ENCODE results near the gene TULP1.

TULP1 gene

DNA sequence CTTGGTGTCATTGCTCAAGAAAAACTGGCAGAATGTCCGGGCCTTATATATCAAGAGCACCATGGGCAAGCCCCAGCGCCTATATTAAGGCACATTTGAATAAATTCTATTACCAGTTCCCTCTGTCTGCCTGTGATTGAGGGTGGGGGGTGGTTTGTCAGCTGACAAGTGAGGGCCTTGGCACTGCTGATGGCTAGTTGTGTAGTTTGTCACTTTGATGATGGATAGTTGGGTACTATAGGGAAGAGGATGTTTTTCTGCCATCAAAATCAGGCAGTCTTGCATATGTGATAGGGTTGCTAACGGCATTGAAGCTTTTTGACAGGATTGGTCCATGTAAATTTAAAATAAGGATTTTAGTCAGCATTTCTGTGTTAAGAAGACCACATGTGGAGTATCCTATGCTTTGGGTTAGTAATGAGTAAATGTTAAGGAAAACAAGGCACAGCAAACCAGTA lies 42.0 kb downstream of the TULP1 start:
- intact Hi-C loops (cut with DNase I; ENCODE audit: low total_unique reads), result no loop called here
- TF ChIP-seq, protein P1, sequence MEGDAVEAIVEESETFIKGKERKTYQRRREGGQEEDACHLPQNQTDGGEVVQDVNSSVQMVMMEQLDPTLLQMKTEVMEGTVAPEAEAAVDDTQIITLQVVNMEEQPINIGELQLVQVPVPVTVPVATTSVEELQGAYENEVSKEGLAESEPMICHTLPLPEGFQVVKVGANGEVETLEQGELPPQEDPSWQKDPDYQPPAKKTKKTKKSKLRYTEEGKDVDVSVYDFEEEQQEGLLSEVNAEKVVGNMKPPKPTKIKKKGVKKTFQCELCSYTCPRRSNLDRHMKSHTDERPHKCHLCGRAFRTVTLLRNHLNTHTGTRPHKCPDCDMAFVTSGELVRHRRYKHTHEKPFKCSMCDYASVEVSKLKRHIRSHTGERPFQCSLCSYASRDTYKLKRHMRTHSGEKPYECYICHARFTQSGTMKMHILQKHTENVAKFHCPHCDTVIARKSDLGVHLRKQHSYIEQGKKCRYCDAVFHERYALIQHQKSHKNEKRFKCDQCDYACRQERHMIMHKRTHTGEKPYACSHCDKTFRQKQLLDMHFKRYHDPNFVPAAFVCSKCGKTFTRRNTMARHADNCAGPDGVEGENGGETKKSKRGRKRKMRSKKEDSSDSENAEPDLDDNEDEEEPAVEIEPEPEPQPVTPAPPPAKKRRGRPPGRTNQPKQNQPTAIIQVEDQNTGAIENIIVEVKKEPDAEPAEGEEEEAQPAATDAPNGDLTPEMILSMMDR (IDR thresholded peaks at IDR 0.05), result no peak
- Histone ChIP-seq H3K9me3 (no peaks in the 10 kb centered on the region), H3K27ac (peak overlapping the region; percentile 11 to 86), H3K4me1 (peaks cover 0 to 49% (median 26%) of the 10 kb centered on the region in 4 donors), H3K27me3 (no peaks in the 10 kb centered on the region), H3K4me3 (no peak overlapping the region), H3K36me3 (peaks cover 43 to 76% (median 57%) of the 10 kb centered on the region in 3 donors)
- no peak for DNase-seq

GRCh38 chr6:35469751-35470662 lies 42.7 kb downstream of the TULP1 start:
- Histone ChIP-seq H3K4me1 (peaks cover 0 to 49% (median 26%) of the 10 kb centered on the region in 4 donors), H3K27ac (peak overlapping the region; percentile 83 to 86), H3K27me3 (no peaks in the 10 kb centered on the region), H3K36me3 (peaks cover 37 to 75% (median 50%) of the 10 kb centered on the region in 3 donors), H3K4me3 (peak overlapping the region; percentile 63 to 80), H3K9me3 (no peaks in the 10 kb centered on the region)
- intact Hi-C loops (cut with DNase I; ENCODE audit: low total_unique reads), result loop anchor here (2.0 to 5.0 kb wide), 2 partner anchors 27 to 128 kb away; partner anchors contain the start of genes PPARD and TEAD3
- no peak for DNase-seq
- TF ChIP-seq, protein P1 (IDR thresholded peaks at IDR 0.05), result no peak

- TF ChIP-seq, protein P1 (IDR thresholded peaks at IDR 0.05), result no peak
- H3K9me3 ChIP-seq, result no peaks in the 10 kb centered on the region
- DNase-seq, result peak in 1 of 2 donors; percentile 43
- H3K27me3 ChIP-seq, result no peaks in the 10 kb centered on the region
- peaks cover 29 to 74% (median 42%) of the 10 kb centered on the region in 3 donors for H3K36me3 ChIP-seq
- H3K4me1 ChIP-seq, result peaks cover 0 to 49% (median 26%) of the 10 kb centered on the region in 4 donors
- peak overlapping the region; percentile 63 to 80 for H3K4me3 ChIP-seq
- intact Hi-C loops (cut with DNase I; ENCODE audit: low total_unique reads), result loop anchor here (2.0 to 5.0 kb wide), 2 partner anchors 28 to 127 kb away; partner anchors contain the start of genes PPARD and TEAD3
- peak overlapping the region; percentile 83 to 86 for H3K27ac ChIP-seq
These were observed 43.5 kb downstream of the TULP1 start for GRCh38 chr6:35468980-35469750.

DNA sequence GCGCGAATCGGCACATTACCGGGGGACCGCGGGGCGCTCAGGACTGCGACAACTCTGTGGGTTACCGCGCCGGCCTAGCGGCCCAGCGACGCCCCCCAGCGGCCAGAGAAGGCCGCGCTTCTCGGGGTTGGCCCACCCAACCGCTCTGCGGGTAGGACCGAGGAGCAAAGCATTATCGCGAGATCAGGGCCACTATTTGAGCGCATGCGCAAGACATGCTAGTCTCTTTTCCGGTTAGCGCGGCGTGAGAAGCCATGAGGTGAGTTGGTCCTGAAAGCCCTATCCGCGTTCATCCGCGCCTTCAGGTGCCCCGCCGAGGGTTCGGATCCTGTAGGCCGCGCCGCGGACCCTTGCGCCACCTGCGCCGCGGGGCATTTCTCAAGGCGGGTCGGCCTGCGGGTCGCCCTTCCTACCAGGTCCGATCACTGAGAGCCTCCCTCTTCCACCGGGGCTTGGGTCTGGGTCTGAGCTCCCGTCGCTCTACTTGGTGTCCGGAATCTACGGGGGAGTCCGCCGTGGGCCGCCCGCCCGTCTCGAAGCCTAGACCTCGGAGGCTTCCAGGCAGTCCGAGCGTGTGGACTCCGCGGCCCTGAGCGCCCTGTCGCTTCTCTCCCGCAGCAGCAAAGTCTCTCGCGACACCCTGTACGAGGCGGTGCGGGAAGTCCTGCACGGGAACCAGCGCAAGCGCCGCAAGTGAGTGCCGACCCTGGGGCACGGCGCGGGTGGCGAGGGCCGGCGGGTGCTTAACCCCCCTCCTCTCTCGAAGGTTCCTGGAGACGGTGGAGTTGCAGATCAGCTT lies 44.3 kb downstream of the TULP1 start, which contains the start of gene RPL10A:
Gene RPL10A (plus strand): TSS at position 221 of the 799 bp plus-strand sequence. CDS start 34 bp downstream, at position 255.
- intact Hi-C loops (cut with DNase I; ENCODE audit: low total_unique reads), result loop anchor here (2.0 to 5.0 kb wide), 2 partner anchors 28 to 126 kb away; partner anchors contain the start of genes PPARD and TEAD3
- peak within 1 kb of the TSS; percentile 83 to 86 for H3K27ac ChIP-seq
- TF ChIP-seq, protein P1 (IDR thresholded peaks at IDR 0.05), result peak; percentile 96 to 98

More for the DNA sequence above, 44.3 kb downstream of the TULP1 start, which contains the start of gene RPL10A:
- DNase-seq, result peak; percentile 93 to 98
- Histone ChIP-seq H3K4me1 (peaks cover 0 to 44% (median 26%) of the 10 kb centered on the region in 4 donors), H3K36me3 (peaks cover 22 to 74% (median 34%) of the 10 kb centered on the region in 3 donors), H3K9me3 (no peaks in the 10 kb centered on the region), H3K4me3 (peak within 1 kb of the TSS; percentile 63 to 80), H3K27me3 (no peaks in the 10 kb centered on the region)
